ENCODE data around the gene INAVA.
A peak's percentile ranks its signal among the peaks of the same experiment; 100 is the strongest.

The INAVA gene

GRCh38 chr1:200918006-200918405 is 23.3 kb downstream of the INAVA start:
- DNase-seq (ENCODE audit: low spot score) = no peak
- no peak for TF ChIP-seq CTCF (conservative IDR thresholded peaks at IDR 0.05; ENCODE audit: low read depth)
- POLR2A ChIA-PET (ENCODE audit: low non-redundant PET) = interaction anchor here (0.5 to 0.7 kb wide), 2 partner anchors 14 to 16 kb away, joined by 3 read pairs; no protein-coding TSS in a partner anchor
- CTCF ChIA-PET = interaction anchor here (0.6 to 1.3 kb wide), 3 partner anchors 53 to 102 kb away, joined by 3 to 4 read pairs (median 3); no protein-coding TSS in a partner anchor
- peak overlapping the region; percentile 94 for H3K27ac ChIP-seq

- no peak overlapping the region for H3K27ac ChIP-seq
- no peak for DNase-seq (ENCODE audit: low spot score)
- ChIA-PET CTCF (interaction anchor here (0.6 to 1.6 kb wide), 5 partner anchors 52 to 270 kb away, joined by 3 to 8 read pairs (median 4); no protein-coding TSS in a partner anchor), POLR2A (ENCODE audit: low non-redundant PET) (no interaction called here)
- no peak for TF ChIP-seq CTCF (conservative IDR thresholded peaks at IDR 0.05; ENCODE audit: low read depth)
Observed at GRCh38 chr1:200919386-200919785, 24.7 kb downstream of the INAVA start.

GRCh38 chr1:200921571-200922110 is 26.9 kb downstream of the INAVA start:
- ChIA-PET POLR2A (ENCODE audit: low non-redundant PET) (no interaction called here), CTCF (interaction anchor here (0.6 to 0.7 kb wide), 3 partner anchors 50 to 310 kb away, joined by 3 read pairs; no protein-coding TSS in a partner anchor)
- no peak for DNase-seq (ENCODE audit: low spot score)
- no peak for TF ChIP-seq CTCF (conservative IDR thresholded peaks at IDR 0.05; ENCODE audit: low read depth)
- no peak overlapping the region for H3K27ac ChIP-seq

- POLR2A ChIA-PET (ENCODE audit: low non-redundant PET) = no interaction called here
- TF ChIP-seq CTCF (conservative IDR thresholded peaks at IDR 0.05; ENCODE audit: low read depth) = no peak
- DNase-seq (ENCODE audit: low spot score) = no peak
- CTCF ChIA-PET = interaction anchor here (0.6 kb wide), 1 partner anchor 89 kb away, joined by 3 read pairs; no protein-coding TSS in a partner anchor
- H3K27ac ChIP-seq = no peak overlapping the region
Observed at GRCh38 chr1:200922406-200922805, 27.7 kb downstream of the INAVA start.

- ChIA-PET CTCF (interaction anchor here (0.6 to 1.1 kb wide), 2 partner anchors 49 to 1849 kb away, joined by 3 read pairs; no protein-coding TSS in a partner anchor), POLR2A (ENCODE audit: low non-redundant PET) (no interaction called here)
- no peak for DNase-seq (ENCODE audit: low spot score)
- no peak overlapping the region for H3K27ac ChIP-seq
- TF ChIP-seq CTCF (conservative IDR thresholded peaks at IDR 0.05; ENCODE audit: low read depth) = no peak
Observed at GRCh38 chr1:200923601-200924000, 28.9 kb downstream of the INAVA start.

GRCh38 chr1:200925831-200926230 is 31.1 kb downstream of the INAVA start:
- no peak for TF ChIP-seq CTCF (conservative IDR thresholded peaks at IDR 0.05; ENCODE audit: low read depth)
- ChIA-PET POLR2A (ENCODE audit: low non-redundant PET) (no interaction called here), CTCF (interaction anchor here (0.7 kb wide), 1 partner anchor 30 kb away, joined by 3 read pairs; no protein-coding TSS in a partner anchor)
- no peak for DNase-seq (ENCODE audit: low spot score)
- no peak overlapping the region for H3K27ac ChIP-seq

All from RWPE1 (cell line).